WTC11 (cell line): ENCODE measurements around the gene CNOT10.

Experiments used
- ESRRA ChIP-seq: sonication (generic); formaldehyde crosslinking; IDR thresholded peaks from 2 replicates; pipeline ENCODE4 v1.8.1; 2022; ENCODE audit warnings: mild to moderate bottlenecking, missing genetic modification reagents, borderline replicate concordance
- ETV6 ChIP-seq: sonication (generic); formaldehyde crosslinking; IDR thresholded peaks from 2 replicates; pipeline ENCODE4 v1.8.1; 2022; ENCODE audit warnings: mild to moderate bottlenecking, missing genetic modification reagents
- JUN ChIP-seq: sonication (generic); formaldehyde crosslinking; IDR thresholded peaks from 2 replicates; pipeline ENCODE4 v1.8.0; 2023; ENCODE audit warnings: mild to moderate bottlenecking, missing genetic modification reagents
- NR3C1 ChIP-seq: sonication (generic); formaldehyde crosslinking; conservative IDR thresholded peaks from 2 replicates; pipeline ENCODE4 v1.8.1; 2023; ENCODE audit warnings: low read depth, mild to moderate bottlenecking, missing genetic modification reagents
- TEAD4 ChIP-seq: sonication (generic); formaldehyde crosslinking; IDR thresholded peaks from 2 replicates; pipeline ENCODE4 v1.8.0; 2022; ENCODE audit warnings: mild to moderate bottlenecking, missing genetic modification reagents
- TF ChIP-seq, protein P1 (sequence below): sonication (generic); formaldehyde crosslinking; IDR thresholded peaks from 2 replicates; pipeline ENCODE4 v1.8.0; 2022; ENCODE audit warnings: missing genetic modification reagents
- TF ChIP-seq, protein P2 (sequence below): sonication (generic); formaldehyde crosslinking; IDR thresholded peaks from 2 replicates; pipeline ENCODE4 v1.8.1; 2022; ENCODE audit warnings: missing genetic modification reagents, borderline replicate concordance
- TF ChIP-seq, protein P3 (sequence below): sonication (generic); formaldehyde crosslinking; conservative IDR thresholded peaks from 2 replicates; pipeline ENCODE4 v1.8.1; 2022; ENCODE audit warnings: mild to moderate bottlenecking, missing genetic modification reagents
- TF ChIP-seq, protein P4 (sequence below): sonication (generic); formaldehyde crosslinking; IDR thresholded peaks from 2 replicates; pipeline ENCODE4 v1.8.1; 2023; ENCODE audit warnings: mild to moderate bottlenecking, missing genetic modification reagents, borderline replicate concordance
- TF ChIP-seq, protein P5 (sequence below): fragments of 200-600 bp; IDR thresholded peaks from 2 replicates; pipeline ENCODE4 v1.8.0; 2022; ENCODE audit warnings: antibody characterized with exemption
- TF ChIP-seq, protein P6 (sequence below): sonication (generic); formaldehyde crosslinking; IDR thresholded peaks from 2 replicates; pipeline ENCODE4 v1.8.0; 2022; ENCODE audit warnings: mild to moderate bottlenecking, missing genetic modification reagents
- TF ChIP-seq, protein P7 (sequence below): fragments of 250-450 bp; sonication (Bioruptor Pico); IDR thresholded peaks from 2 replicates; pipeline ENCODE4 v1.9.0; 2021; ENCODE audit warnings: mild to moderate bottlenecking

DNA sequence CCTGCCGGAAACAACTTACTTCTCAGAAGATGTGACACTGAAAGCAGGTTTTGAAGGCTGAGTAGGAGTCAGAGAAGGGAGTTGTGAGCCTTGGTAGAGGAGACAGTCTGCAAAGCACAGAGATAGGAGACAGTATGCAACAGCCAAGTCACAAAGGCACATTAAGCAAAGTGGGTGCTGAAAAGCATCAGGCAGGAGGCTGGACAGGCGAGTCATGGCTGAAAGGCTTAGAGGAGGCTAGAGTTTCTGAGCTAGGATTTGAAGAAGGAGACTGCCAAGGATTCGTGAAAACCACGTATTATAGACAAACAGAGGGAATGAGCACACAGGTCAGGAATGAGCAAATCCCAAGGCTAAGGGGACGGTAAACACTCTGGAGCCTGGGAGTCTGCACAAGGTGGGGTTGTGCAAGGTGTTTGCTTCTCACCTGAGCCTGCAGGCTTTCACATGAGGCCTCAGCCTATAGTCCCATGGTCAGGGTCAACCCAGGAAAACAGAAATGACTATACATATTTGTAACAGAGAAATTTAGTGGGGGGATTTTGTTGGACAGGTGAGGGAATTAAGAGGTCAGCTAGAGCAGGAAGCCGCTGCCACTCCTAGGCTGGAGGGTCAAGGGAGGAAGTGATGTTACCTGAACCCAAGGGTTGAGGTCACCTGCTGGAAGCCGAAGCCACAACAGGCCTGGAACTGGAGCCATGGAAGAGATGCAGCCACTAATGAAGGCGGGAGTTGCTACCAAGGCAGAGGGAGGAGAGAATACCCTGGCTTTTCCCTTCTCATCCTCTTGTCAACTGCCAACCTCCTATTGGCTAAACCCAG is 109.7 kb downstream of the CNOT10 start:
- TF ChIP-seq, protein P1, sequence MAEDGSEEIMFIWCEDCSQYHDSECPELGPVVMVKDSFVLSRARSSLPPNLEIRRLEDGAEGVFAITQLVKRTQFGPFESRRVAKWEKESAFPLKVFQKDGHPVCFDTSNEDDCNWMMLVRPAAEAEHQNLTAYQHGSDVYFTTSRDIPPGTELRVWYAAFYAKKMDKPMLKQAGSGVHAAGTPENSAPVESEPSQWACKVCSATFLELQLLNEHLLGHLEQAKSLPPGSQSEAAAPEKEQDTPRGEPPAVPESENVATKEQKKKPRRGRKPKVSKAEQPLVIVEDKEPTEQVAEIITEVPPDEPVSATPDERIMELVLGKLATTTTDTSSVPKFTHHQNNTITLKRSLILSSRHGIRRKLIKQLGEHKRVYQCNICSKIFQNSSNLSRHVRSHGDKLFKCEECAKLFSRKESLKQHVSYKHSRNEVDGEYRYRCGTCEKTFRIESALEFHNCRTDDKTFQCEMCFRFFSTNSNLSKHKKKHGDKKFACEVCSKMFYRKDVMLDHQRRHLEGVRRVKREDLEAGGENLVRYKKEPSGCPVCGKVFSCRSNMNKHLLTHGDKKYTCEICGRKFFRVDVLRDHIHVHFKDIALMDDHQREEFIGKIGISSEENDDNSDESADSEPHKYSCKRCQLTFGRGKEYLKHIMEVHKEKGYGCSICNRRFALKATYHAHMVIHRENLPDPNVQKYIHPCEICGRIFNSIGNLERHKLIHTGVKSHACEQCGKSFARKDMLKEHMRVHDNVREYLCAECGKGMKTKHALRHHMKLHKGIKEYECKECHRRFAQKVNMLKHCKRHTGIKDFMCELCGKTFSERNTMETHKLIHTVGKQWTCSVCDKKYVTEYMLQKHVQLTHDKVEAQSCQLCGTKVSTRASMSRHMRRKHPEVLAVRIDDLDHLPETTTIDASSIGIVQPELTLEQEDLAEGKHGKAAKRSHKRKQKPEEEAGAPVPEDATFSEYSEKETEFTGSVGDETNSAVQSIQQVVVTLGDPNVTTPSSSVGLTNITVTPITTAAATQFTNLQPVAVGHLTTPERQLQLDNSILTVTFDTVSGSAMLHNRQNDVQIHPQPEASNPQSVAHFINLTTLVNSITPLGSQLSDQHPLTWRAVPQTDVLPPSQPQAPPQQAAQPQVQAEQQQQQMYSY (CRISPR knock-in tag): no peak
- TF ChIP-seq, protein P2, sequence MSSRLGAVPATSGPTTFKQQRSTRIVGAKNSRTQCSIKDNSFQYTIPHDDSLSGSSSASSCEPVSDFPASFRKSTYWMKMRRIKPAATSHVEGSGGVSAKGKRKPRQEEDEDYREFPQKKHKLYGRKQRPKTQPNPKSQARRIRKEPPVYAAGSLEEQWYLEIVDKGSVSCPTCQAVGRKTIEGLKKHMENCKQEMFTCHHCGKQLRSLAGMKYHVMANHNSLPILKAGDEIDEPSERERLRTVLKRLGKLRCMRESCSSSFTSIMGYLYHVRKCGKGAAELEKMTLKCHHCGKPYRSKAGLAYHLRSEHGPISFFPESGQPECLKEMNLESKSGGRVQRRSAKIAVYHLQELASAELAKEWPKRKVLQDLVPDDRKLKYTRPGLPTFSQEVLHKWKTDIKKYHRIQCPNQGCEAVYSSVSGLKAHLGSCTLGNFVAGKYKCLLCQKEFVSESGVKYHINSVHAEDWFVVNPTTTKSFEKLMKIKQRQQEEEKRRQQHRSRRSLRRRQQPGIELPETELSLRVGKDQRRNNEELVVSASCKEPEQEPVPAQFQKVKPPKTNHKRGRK (CRISPR knock-in tag): no peak
- TF ChIP-seq, protein P3, sequence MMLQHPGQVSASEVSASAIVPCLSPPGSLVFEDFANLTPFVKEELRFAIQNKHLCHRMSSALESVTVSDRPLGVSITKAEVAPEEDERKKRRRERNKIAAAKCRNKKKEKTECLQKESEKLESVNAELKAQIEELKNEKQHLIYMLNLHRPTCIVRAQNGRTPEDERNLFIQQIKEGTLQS (CRISPR knock-in tag): no peak
- TF ChIP-seq, protein P4, sequence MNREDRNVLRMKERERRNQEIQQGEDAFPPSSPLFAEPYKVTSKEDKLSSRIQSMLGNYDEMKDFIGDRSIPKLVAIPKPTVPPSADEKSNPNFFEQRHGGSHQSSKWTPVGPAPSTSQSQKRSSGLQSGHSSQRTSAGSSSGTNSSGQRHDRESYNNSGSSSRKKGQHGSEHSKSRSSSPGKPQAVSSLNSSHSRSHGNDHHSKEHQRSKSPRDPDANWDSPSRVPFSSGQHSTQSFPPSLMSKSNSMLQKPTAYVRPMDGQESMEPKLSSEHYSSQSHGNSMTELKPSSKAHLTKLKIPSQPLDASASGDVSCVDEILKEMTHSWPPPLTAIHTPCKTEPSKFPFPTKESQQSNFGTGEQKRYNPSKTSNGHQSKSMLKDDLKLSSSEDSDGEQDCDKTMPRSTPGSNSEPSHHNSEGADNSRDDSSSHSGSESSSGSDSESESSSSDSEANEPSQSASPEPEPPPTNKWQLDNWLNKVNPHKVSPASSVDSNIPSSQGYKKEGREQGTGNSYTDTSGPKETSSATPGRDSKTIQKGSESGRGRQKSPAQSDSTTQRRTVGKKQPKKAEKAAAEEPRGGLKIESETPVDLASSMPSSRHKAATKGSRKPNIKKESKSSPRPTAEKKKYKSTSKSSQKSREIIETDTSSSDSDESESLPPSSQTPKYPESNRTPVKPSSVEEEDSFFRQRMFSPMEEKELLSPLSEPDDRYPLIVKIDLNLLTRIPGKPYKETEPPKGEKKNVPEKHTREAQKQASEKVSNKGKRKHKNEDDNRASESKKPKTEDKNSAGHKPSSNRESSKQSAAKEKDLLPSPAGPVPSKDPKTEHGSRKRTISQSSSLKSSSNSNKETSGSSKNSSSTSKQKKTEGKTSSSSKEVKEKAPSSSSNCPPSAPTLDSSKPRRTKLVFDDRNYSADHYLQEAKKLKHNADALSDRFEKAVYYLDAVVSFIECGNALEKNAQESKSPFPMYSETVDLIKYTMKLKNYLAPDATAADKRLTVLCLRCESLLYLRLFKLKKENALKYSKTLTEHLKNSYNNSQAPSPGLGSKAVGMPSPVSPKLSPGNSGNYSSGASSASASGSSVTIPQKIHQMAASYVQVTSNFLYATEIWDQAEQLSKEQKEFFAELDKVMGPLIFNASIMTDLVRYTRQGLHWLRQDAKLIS: no peak
- TF ChIP-seq ESRRA (CRISPR knock-in tag) (no peak), TEAD4 (no peak), NR3C1 (CRISPR knock-in tag) (no peak), JUN (CRISPR knock-in tag) (no peak), ETV6 (CRISPR knock-in tag) (no peak)
- TF ChIP-seq, protein P5, sequence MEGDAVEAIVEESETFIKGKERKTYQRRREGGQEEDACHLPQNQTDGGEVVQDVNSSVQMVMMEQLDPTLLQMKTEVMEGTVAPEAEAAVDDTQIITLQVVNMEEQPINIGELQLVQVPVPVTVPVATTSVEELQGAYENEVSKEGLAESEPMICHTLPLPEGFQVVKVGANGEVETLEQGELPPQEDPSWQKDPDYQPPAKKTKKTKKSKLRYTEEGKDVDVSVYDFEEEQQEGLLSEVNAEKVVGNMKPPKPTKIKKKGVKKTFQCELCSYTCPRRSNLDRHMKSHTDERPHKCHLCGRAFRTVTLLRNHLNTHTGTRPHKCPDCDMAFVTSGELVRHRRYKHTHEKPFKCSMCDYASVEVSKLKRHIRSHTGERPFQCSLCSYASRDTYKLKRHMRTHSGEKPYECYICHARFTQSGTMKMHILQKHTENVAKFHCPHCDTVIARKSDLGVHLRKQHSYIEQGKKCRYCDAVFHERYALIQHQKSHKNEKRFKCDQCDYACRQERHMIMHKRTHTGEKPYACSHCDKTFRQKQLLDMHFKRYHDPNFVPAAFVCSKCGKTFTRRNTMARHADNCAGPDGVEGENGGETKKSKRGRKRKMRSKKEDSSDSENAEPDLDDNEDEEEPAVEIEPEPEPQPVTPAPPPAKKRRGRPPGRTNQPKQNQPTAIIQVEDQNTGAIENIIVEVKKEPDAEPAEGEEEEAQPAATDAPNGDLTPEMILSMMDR: no peak
- TF ChIP-seq, protein P6, sequence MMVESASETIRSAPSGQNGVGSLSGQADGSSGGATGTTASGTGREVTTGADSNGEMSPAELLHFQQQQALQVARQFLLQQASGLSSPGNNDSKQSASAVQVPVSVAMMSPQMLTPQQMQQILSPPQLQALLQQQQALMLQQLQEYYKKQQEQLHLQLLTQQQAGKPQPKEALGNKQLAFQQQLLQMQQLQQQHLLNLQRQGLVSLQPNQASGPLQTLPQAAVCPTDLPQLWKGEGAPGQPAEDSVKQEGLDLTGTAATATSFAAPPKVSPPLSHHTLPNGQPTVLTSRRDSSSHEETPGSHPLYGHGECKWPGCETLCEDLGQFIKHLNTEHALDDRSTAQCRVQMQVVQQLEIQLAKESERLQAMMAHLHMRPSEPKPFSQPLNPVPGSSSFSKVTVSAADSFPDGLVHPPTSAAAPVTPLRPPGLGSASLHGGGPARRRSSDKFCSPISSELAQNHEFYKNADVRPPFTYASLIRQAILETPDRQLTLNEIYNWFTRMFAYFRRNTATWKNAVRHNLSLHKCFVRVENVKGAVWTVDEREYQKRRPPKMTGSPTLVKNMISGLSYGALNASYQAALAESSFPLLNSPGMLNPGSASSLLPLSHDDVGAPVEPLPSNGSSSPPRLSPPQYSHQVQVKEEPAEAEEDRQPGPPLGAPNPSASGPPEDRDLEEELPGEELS (CRISPR knock-in tag): no peak
- TF ChIP-seq, protein P7, sequence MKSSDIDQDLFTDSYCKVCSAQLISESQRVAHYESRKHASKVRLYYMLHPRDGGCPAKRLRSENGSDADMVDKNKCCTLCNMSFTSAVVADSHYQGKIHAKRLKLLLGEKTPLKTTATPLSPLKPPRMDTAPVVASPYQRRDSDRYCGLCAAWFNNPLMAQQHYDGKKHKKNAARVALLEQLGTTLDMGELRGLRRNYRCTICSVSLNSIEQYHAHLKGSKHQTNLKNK (CRISPR knock-in tag): no peak
